Stimulated activated CD8-positive, alpha-beta memory T cell treated with anti-CD3 and anti-CD28 coated beads, Interleukin-2, amount 100 ng/mL, for 1 hour (primary cell): Measurements from ENCODE around the gene FRMD6.

Experiments
- DNase-seq, 2 donors: peaks; one replicate each; pipeline ENCODE4 v3.0.0-alpha.2; 2020; ENCODE audit warnings: low read depth in 2 of 2

FRMD6 gene

DNA sequence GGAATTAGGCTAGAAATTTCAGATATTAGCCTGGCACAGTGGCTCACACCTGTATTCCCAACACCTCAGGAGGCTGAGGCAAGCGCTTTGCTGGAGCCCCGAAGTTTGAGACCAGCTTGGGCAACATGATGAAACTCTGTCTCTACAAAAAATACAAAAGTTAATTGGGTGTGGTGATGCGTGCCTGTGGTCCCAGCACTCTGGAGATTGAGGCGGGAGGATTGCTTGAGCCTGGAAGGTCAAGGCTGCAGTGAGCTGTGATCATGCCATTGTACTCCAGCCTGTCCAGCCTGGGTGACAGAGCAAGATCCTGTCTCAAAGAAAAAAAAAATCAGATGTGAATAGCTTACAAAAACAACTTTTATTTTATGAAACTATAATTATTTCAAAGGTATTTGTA lies 15.1 kb downstream of the FRMD6 start:
- no peak for DNase-seq

DNA sequence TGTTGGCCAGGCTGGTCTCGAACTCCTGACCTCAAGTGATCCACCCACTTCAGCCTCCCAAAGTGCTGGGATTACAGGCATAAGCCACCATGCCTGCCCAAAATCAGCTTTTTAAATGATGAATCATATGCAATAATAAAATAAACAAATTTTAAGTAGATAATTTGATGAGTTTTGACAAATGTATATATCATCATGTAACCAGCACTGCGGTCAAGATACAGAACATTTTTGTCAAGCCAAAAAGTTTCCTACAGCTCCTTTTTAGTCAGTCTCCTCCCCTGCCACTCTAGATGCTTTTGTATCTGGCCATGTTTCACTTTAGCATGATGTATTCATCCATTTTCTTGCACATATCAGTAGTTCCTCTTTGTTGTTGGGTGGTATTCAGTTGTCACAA lies 17.2 kb downstream of the FRMD6 start:
- DNase-seq, result no peak

DNA sequence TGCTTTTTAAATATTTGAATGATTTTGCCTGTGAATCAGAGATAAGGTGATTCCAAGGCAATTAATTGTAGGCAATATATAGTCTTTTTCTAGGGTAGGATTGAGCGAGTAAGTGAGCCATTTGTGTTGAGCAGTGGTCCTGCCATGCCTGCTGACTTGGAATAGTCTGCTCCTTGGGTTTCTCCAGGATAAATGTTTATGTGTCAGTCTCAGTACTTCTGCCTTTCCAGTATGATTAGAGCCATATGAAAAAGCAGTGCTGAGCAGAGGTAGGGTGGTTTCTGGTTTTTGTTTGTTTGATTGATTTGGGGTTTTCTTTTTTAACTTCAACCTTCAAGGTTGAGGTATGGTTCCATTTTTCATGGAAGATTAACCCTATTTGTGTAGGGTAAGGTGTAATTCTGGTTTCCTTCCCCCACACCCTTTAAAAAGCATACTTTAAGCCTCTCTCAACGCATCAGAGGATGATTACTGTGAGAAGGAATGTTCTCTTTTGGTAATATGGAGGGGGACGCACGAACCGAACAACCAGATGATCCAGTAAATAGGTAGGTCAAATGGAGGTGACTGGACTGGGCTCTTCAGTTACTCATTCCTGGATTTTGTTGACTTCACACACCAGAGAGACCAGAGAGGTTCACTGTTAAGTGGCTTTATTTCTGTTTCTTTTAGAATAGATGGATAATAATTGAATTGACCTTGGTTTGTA lies 22.7 kb downstream of the FRMD6 start:
- DNase-seq, result no peak

DNA sequence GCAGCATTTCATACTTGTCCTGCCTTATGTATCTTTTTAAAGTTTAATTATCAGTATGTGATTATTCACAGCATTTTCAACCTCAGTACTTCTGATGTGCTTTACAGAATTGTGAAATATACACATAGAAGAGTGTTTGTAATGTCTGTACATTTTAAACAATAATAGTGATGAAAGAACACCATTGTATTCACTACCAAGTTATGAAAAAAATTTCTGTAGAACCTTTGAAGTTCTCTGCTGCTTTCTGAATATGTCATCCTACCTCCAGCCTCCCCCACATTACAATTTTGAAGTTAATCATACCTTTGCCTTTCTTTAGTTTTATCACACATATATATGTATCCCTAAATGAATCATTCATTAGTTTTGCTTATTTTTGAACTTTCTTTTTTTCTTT lies 24.8 kb downstream of the FRMD6 start:
- no peak for DNase-seq

DNA sequence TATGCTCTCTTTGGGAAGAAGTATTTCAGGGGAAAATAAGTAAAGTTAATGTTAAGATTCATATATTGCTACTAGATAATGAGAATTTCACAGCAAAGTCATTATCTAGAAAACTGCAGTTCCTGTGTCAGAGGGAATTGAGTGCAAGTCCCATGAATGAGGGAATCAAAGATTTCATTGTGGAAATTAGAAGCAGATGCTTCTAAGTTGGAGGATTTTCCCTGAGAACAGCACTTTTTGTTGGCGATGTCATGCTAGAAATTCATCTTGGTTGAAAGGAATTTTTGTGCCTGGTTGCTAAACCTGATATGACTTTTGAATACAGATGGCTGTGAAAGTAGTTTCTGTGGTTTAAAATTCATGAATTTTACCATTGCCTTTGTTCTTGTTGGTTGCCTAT lies 25.6 kb downstream of the FRMD6 start:
- no peak for DNase-seq

DNA sequence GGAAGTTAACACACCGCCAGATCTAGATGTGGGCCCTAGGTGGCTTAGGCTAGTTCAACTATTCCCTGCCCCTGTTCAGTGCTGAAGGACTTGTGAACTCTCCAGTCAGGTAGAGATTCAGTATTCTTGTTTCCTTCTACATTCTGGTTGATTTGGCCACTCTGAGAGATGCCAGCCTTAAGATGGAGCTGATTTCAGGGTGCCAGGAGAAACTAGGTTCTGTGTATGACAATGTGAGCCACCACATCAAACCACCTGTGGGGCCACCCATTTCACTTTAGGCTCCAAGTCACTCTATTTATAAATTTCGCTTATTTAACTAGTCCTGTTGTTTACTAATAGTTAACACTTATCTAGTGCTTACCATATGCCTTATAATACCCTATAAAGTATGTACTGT lies 26.0 kb downstream of the FRMD6 start:
- no peak for DNase-seq

DNA sequence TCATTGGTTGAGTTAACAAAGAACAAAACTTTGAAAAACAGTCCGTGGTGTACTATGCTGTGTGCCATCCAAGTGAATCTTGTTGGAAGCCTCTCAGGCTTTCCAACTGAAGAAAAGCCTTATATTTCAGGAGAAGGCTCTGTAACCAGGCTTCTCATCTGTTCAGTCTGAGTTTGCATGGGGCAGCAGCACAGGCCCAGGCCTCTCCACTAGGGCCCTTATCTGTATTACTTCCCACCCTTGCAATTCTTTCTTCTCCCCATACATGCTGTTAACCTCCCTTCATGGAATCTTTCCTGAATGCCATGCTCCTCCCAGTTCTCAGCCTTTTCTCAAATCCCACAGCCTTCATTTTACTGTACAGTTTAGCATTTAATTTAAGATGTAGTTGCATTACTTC lies 28.3 kb downstream of the FRMD6 start:
- no peak for DNase-seq

DNA sequence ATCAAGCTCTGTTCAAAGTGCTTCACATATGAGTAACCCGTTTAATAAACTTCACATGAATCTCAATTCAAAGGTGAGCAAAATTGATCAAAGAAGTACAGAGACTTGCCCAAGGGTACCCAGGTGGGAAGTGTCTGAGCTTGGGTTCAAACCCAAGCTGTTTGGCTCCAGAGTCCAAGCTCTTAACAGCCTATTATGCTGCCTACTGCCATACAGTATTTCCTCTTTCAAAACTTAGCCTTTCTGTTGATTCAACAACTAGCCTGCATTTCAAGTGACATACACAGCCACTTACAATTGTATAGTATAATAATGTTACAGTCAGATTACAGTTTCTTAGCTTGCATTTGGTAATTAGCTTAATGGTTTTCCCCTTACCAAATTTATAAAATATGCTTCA lies 29.7 kb downstream of the FRMD6 start:
- no peak for DNase-seq

DNA sequence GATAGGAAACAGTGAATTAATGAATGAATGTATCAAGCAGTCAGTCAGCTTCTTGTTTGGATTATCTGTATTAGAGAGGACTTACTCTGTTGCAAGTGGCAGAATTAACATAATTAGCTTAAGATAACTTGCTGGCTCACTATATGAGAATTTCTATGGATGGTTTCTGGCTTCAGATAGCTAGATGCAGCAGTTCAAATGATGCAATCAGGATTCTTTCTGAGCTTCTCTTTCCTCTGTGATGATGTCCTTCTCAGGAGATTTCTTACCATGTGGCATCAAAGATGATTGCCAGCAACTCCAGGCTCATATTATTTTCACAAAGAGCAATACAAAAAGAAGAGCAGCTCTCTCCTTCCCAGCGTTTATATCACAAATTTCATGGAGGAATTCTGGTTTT lies 30.7 kb downstream of the FRMD6 start:
- no peak for DNase-seq

DNA sequence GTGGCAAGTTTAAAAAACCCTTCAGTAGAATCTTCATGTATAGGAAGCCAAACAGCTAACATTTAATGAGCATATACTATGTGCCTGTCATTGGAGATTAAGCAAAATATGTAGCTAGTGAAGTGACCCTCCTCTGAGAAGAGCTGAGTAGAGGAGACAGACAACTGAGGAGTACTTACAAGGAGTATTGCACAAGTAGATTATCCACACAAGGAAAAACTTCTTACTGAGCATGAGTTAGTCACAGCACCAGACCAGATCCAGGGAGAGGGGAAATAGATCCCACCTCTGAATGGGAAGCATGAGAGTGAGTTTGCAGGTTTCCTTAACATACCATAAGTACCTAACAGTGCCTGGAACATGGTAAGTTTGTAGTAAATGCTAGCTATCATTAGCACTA lies 33.0 kb downstream of the FRMD6 start:
- no peak for DNase-seq

DNA sequence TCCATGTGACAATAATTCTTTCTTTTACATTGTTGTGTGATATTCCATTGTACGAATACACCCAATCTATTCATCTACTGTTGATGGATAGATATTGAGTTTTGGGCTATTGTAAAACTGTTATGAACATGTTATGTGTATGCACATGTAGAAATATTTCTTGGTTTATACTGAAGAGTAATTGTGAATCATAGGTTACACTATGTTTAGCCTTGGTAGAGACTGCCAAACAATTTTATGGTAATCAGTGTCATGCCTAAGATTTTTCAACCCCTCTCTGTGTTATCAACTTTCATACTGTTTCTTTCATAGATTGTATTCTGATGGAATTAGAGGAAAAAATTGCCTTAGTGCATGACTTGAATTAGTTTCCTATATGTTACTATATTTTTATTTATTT lies 39.5 kb downstream of the FRMD6 start:
- no peak for DNase-seq

DNA sequence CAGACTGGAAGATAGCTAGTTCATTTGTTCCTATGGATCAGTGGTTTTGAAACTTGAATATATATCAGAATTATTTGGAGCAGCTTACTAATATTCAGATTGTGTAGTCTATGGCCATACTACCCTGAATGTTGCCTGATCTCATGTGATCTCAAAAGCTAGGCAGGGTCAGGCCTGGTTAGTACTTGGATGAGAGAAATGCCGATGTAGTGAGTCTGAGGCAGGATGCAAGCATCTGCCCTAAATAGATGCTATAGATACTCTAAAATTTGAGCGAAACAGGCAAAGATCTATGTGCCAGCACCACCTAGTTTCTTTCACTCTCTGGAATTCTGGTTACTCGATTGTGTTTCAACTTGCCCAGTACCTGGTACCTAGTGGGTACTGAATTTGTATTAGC lies 40.9 kb downstream of the FRMD6 start:
- no peak for DNase-seq

DNA sequence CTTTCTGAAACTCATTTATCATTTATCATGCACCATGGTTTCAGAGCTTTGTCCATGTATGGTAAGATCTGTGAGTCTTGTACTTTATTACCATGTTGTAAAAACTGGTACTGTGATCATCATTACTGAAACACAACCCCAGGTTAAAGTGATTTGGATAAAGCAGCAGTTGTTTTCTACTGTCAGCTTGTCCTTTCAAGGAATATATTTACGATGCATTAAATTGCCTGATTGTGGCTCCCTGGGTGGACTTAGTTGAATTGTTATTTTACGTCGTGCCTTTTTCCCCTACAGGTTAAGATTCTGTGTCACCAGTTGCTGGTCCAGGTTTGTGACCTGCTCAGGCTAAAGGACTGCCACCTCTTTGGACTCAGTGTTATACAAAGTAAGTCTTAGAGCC lies 46.1 kb downstream of the FRMD6 start:
- DNase-seq, result no peak

DNA sequence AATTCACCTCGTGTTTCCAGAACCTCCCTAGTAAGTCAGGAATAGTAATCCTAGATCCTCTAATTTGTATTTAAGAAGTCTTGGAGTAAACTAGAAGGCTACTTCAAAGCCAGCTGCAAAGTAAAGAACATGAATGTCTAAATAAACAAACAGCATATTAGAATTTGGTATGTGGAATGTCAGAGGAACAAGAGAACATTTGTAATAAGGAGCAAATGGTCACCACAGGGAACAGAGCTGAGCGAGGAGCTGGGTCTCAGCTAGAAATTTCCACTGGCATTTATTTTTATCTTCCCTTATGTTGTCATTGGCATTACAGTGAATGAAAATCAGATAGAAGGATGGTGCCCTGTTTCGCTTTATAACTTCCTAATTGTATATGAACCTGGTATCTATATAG lies 50.2 kb downstream of the FRMD6 start:
- no peak for DNase-seq

DNA sequence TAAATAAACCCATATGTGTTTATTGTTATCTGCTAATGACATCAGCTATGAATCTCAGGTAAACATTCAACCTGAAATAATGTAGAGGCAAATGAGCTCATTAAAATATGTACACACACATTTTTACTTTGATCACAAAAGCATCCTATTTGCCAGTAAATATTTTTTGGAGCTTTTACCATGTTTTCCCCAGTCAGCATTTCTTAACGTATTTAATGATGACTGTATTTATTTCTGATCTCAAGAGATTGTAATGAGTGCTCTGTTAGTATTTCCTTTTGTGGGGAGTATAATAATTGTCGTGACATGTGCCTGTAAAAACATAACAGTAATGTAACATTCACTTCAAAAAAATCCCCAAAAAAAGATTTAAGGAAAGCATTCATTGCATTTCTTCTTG lies 52.1 kb downstream of the FRMD6 start:
- no peak for DNase-seq

DNA sequence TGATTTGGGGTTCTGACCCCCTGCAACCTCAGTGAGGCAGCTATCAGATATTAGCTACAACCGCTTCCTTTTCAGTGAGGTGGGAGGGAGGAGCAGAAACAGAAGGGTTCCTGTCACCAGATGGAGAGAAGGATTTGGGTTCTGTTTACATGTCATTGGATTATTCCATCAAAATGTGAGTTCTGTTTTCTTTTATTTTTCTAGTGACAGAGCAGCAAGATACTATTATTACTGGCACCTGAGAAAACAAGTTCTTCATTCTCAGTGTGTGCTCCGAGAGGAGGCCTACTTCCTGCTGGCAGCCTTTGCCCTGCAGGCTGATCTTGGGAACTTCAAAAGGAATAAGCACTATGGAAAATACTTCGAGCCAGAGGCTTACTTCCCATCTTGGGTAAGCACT lies 52.8 kb downstream of the FRMD6 start:
- no peak for DNase-seq

DNA sequence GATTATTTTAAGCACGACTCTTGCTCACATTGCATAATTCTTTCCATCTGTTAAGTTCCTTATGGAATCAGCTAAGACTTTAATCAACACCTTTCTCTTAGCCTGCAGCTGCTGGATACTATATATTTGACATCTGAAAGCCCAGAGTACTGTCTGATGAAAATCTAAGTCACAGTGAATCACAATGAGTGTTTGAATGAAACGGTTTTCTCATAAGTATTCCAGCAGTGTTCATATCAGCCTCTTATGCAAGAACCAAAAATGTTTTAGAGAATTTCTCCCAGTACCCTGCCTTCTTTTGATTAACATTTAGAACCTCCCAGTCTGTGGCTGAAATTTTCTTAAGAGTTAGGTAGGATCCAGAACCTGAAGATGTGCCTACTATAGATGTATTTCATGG lies 55.6 kb downstream of the FRMD6 start:
- no peak for DNase-seq

DNA sequence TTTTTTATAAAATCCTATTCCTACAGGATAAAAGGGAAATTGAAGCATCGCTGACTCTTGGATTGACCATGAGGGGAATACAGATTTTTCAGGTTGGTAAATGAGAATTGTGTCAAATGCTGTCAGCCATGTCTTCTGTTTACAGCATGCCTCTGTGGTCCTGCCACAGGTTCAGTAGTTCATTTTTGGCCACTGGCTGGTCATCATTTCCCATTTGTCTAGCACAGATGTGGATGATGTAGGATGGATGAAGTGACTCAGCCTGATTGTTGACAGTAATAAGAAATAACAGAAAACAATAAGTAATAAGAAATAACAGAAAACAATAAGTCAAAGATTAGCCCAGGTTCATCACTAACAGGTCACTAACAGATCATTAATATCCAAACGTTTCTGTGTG lies 59.8 kb downstream of the FRMD6 start:
- DNase-seq, result no peak

DNA sequence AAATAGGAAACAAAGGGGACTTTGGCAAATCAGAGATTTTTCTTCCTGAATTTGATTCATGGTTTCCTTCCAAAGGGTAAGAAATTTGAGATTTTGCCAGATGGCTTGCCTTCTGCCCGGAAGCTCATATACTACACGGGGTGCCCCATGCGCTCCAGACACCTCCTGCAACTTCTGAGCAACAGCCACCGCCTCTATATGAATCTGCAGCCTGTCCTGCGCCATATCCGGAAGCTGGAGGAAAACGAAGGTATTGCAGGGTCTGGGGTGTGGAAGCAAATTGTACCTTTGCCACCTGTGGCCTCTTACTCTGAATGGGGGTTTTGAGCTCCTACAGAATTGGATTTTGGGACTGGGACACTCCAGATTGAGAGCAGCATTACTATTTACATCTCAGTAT lies 63.5 kb downstream of the FRMD6 start:
- no peak for DNase-seq

DNA sequence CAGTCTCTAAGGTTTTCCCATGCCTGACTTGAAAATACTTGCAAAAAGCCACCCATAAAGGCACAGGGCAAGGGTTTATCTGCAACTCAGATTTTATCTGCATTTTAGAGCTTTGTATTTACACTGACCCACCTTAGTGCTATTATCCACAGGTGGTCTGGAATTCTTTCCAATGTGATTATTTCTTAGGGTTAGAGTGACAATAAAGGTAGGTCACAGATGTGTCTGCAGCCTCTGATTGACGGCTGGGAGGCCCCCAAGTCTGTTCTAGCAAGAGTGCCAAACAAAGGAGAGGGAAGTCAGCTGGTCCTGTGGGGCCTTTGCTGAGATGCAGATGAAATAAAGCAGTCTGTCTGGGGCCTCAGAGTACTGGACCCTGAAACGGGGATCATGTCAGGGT lies 64.0 kb downstream of the FRMD6 start:
- DNase-seq, result no peak

DNA sequence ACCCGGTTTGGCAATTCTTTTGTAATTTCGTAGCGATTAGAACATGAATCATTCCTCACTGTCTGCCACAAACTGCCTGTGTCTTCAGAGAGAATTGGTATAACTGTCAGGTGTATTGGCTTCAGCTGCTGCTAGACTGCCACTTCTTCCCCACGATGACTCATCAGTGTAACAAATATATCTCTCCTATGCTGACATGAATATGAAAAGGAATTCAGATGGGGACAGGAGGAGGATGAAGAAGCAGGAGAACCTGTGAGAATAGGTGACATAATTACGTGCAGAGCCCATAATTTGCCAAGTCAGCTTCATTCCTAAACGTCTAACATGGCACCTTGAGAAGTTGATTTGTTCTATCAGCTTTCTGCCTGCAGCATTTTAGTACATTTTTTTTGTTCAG lies 64.9 kb downstream of the FRMD6 start:
- no peak for DNase-seq

DNA sequence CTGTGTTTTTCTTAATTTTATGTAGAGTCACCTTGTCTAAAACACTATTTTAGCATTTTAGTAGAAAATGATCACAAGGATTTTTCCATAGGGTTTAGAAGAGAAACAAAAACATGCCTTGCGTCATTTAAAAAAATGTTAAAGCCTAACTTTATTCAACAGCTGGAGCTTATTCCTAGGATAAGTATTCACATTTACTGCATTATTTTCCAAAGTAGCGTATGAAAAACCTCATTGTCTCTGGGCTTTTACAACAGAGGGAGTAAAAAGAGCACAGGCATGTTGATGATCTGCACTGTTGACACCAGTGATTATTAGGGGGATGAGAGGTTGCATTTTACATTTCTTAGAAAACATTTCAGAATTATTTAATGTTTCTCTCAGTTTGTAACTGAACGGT lies 66.1 kb downstream of the FRMD6 start:
- DNase-seq, result no peak

DNA sequence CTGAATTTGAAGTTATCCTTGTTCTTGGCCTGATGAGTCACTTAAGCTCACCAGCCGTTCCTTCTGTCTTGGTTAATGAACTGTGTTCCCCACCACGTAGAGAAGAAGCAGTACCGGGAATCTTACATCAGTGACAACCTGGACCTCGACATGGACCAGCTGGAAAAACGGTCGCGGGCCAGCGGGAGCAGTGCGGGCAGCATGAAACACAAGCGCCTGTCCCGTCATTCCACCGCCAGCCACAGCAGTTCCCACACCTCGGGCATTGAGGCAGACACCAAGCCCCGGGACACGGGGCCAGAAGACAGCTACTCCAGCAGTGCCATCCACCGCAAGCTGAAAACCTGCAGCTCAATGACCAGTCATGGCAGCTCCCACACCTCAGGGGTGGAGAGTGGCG lies 68.2 kb downstream of the FRMD6 start:
- no peak for DNase-seq

DNA sequence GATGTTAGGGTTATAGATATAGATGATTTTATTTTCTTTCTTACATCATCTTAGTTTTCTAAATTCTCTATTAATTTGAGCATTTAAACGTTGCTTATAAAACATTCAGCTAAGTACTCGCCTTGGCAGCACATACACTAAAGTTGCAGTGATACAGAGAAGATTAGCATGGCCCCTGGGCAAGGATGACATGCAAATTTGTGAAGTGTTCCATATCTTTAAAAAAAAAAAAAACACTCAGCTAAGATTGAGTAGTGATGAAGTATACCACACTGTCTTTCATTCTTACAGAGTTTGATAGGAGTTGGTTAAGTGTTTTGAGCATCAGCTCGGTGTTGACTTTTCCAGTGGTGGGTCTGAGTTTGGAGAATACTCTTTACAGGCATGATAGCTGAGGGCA lies 72.3 kb downstream of the FRMD6 start:
- DNase-seq, result no peak

DNA sequence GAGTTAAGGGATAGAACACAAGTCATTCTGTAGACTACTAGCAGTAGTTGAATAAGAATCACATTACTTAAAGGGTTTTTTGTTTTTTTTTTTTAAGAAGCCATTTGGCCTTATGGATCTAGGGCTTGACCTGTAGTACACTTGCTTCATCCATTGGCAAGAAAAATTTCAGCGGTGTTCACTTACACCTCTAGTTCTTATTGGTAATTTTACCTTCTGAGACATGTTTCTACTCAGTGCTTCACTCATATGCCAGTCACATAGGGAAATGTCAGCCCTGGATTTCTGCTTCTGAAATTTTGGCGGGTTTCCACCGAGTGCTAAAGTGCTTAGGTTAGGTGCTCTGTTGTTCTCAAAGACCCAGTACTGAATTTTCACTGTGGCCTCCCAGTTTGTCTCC lies 72.9 kb downstream of the FRMD6 start:
- no peak for DNase-seq
